ENCODE results near the gene FAM234B. TPM values are rescaled to one million over a fixed set of nuclear protein-coding genes. Genes with fewer than 3 reads are reported as not detected.

FAM234B gene
- total and polyA plus RNA-seq, 2 experiments from 2014 or later, result 9.5 to 21.1 TPM

- no peak overlapping the region for H2AFZ ChIP-seq
- TF ChIP-seq JUNB (IDR thresholded peaks at IDR 0.05; ENCODE audit: unreplicated experiment), result no peak
- TF ChIP-seq POLR2AphosphoS5 (IDR thresholded peaks at IDR 0.05; ENCODE audit: low read depth), result no peak
- TF ChIP-seq ETS1 (IDR thresholded peaks at IDR 0.05), result no peak
- no peak for TF ChIP-seq EZH2phosphoT487 (IDR thresholded peaks at IDR 0.05; ENCODE audit: unreplicated experiment)
- TF ChIP-seq CTCF (conservative IDR thresholded peaks at IDR 0.05; ENCODE audit: low read depth in 2 of 2), result no peak
- no peak for TF ChIP-seq NANOG (IDR thresholded peaks at IDR 0.05; ENCODE audit: borderline replicate concordance)
- no peak for TF ChIP-seq CREB1 (CRISPR knock-in tag; IDR thresholded peaks at IDR 0.05; ENCODE audit: low read depth)
- 0 out of 2 replicates have a peak overlapping the region, but pooled peaks have one; percentile 59 for H3K27ac ChIP-seq (ENCODE audit: low read depth)
- H3K4me2 ChIP-seq, result no peak overlapping the region
- Mint-ChIP-seq H3K36me3 (ENCODE audit: low read depth) (peaks cover 56% of the 10 kb centered on the region), H3K4me3 (no peak overlapping the region), H3K4me1 (peaks cover 13% of the 10 kb centered on the region), H3K27ac (no peak overlapping the region), H3K9me3 (no peaks in the 10 kb centered on the region), H3K27me3 (ENCODE audit: insufficient read depth, low read depth, poor library complexity) (peaks cover 6% of the 10 kb centered on the region)
- no peaks in the 10 kb centered on the region; the same call in 1 of the 2 replicates for H4K20me1 ChIP-seq (replicated peaks; ENCODE audit: insufficient read depth)
- H3F3A ChIP-seq (replicated peaks; ENCODE audit: low read depth), result no peaks in the 10 kb centered on the region
- H3K36me3 ChIP-seq (ENCODE audit: insufficient read depth), result no peaks in the 10 kb centered on the region
- H3K9me2 ChIP-seq (ENCODE audit: insufficient read depth), result no peaks in the 10 kb centered on the region
- no peak overlapping the region for H3K4me3 ChIP-seq
- ATAC-seq, result no peak
- no peaks in the 10 kb centered on the region for H3K4me1 ChIP-seq (ENCODE audit: insufficient read depth)
- no peaks in the 10 kb centered on the region for H3K79me2 ChIP-seq (replicated peaks; ENCODE audit: insufficient read depth)
- no peaks in the 10 kb centered on the region for H3K27me3 ChIP-seq (ENCODE audit: insufficient read depth)
- DNase-seq (ENCODE audit: low spot score), result no peak
Measured at GRCh38 chr12:13075118-13075480, 30.9 kb downstream of the FAM234B start.

- H3K4me3 ChIP-seq, result no peak overlapping the region
- Mint-ChIP-seq H3K27ac (peak overlapping the region; percentile 42; the same call in 1 of the 2 replicates), H3K27me3 (ENCODE audit: insufficient read depth, low read depth, poor library complexity) (peaks cover 6% of the 10 kb centered on the region), H3K36me3 (ENCODE audit: low read depth) (peaks cover 65% of the 10 kb centered on the region), H3K4me3 (no peak overlapping the region), H3K9me3 (no peaks in the 10 kb centered on the region), H3K4me1 (peaks cover 13% of the 10 kb centered on the region)
- H4K20me1 ChIP-seq (replicated peaks; ENCODE audit: insufficient read depth), result no peaks in the 10 kb centered on the region; the same call in 1 of the 2 replicates
- H2AFZ ChIP-seq, result no peak overlapping the region
- no peak for ATAC-seq
- DNase-seq (ENCODE audit: low spot score), result no peak
- H3K4me2 ChIP-seq, result no peak overlapping the region
- no peaks in the 10 kb centered on the region for H3K9me2 ChIP-seq (ENCODE audit: insufficient read depth)
- no peaks in the 10 kb centered on the region for H3K79me2 ChIP-seq (replicated peaks; ENCODE audit: insufficient read depth)
- no peaks in the 10 kb centered on the region for H3F3A ChIP-seq (replicated peaks; ENCODE audit: low read depth)
- no peaks in the 10 kb centered on the region for H3K27me3 ChIP-seq (ENCODE audit: insufficient read depth)
- peaks cover 5% of the 10 kb centered on the region; the same call in 1 of the 2 replicates for H3K36me3 ChIP-seq (ENCODE audit: insufficient read depth)
- H3K4me1 ChIP-seq (ENCODE audit: insufficient read depth), result no peaks in the 10 kb centered on the region
- peak overlapping the region; percentile 59; the same call in 1 of the 2 replicates for H3K27ac ChIP-seq (ENCODE audit: low read depth)
- no peak for TF ChIP-seq NANOG (IDR thresholded peaks at IDR 0.05; ENCODE audit: borderline replicate concordance)
- TF ChIP-seq CTCF (conservative IDR thresholded peaks at IDR 0.05; ENCODE audit: low read depth in 2 of 2), result no peak
- no peak for TF ChIP-seq EZH2phosphoT487 (IDR thresholded peaks at IDR 0.05; ENCODE audit: unreplicated experiment)
- no peak for TF ChIP-seq ETS1 (IDR thresholded peaks at IDR 0.05)
- no peak for TF ChIP-seq ZNF114 (CRISPR knock-in tag; IDR thresholded peaks at IDR 0.05)
Measured at GRCh38 chr12:13075786-13076570, 31.8 kb downstream of the FAM234B start.

Data from GM23338 (cell line).